ENCODE measurements around the gene PRDM8.

- TF ChIP-seq ZNF510 (tag by site-specific recombination; IDR thresholded peaks at IDR 0.05; ENCODE audit: insufficient replicate concordance) (no peak), ZNF580 (tag by site-specific recombination; IDR thresholded peaks at IDR 0.05) (no peak), CTCF (tag by site-specific recombination; IDR thresholded peaks at IDR 0.05) (no peak), ATF2 (tag by site-specific recombination; IDR thresholded peaks at IDR 0.05; ENCODE audit: low read depth) (no peak), ZNF76 (tag by site-specific recombination; IDR thresholded peaks at IDR 0.05; ENCODE audit: borderline replicate concordance, low read depth) (no peak), HOXA7 (CRISPR knock-in tag; IDR thresholded peaks at IDR 0.05; ENCODE audit: borderline replicate concordance) (no peak)
These were observed 28.3 kb downstream of the PRDM8 start for GRCh38 chr4:80225595-80225994.
